IMR-90 (cell line): ENCODE measurements around the gene ZNF208. TPM values are rescaled to one million over a fixed set of nuclear protein-coding genes. Genes with fewer than 3 reads are reported as not detected.

Experiments
- ATAC-seq: fragments of 200-7000 bp; cut with Tn5 transposase; 2 replicates; pipeline ENCODE4 v1.9.1; 2020; ENCODE audit warnings: low read depth, mild to moderate bottlenecking, moderate library complexity
- BruUV-seq: library from RNA; stranded (reverse); fragments of 400-500 nt; replicated peaks from 2 replicates; lab custom pipeline; 2021; lab: Mats Ljungman, UMichigan
- CTCF ChIA-PET: fragments of 300-600 bp; formaldehyde crosslinking; extraction: SDS; loops from one replicate; lab custom pipeline; 2021; ENCODE audit warnings: antibody characterized with exemption; lab: Yijun Ruan, JAX
- POLR2A ChIA-PET: fragments of 300-600 bp; sonication (Branson Sonifier 250); formaldehyde crosslinking; loops from one replicate; lab custom pipeline; 2022; ENCODE audit warnings: antibody characterized with exemption; ENCODE audit not compliant: unreplicated experiment; lab: Charles Lee
- DNase-seq: peaks from one replicate; pipeline ENCODE4 v3.0.0; 2013
- H2AFZ ChIP-seq: replicated peaks from 2 replicates; pipeline ENCODE3; 2013; ENCODE audit warnings: low read length, mild to moderate bottlenecking; ENCODE audit not compliant: poor library complexity
- H2AK5ac ChIP-seq: 2 replicates; pipeline ENCODE4 v1.6.1; 2013; ENCODE audit warnings: low read depth, low read length, inconsistent platforms
- H2AK9ac ChIP-seq: replicated peaks from 2 replicates; pipeline ENCODE3; 2013; ENCODE audit warnings: mild to moderate bottlenecking, low read depth, low read length, moderate library complexity; ENCODE audit not compliant: poor library complexity
- H2BK120ac ChIP-seq: 2 replicates; pipeline ENCODE4 v1.6.1; 2013; ENCODE audit warnings: low read depth, low read length, inconsistent platforms
- H2BK15ac ChIP-seq: 3 replicates; pipeline ENCODE4 v1.6.1; 2013; ENCODE audit warnings: low read depth, low read length, inconsistent platforms
- H2BK20ac ChIP-seq: 2 replicates; pipeline ENCODE4 v1.6.1; 2013; ENCODE audit warnings: low read depth, mild to moderate bottlenecking, inconsistent platforms, low read length, moderate library complexity
- H2BK5ac ChIP-seq: 2 replicates; pipeline ENCODE4 v1.6.1; 2013; ENCODE audit warnings: mild to moderate bottlenecking, low read depth, low read length, inconsistent platforms; ENCODE audit not compliant: poor library complexity, severe bottlenecking
- H3K14ac ChIP-seq: replicated peaks from 2 replicates; pipeline ENCODE4 v1.6.1; 2013; ENCODE audit warnings: low read depth, low read length, inconsistent platforms
- H3K18ac ChIP-seq: 2 replicates; pipeline ENCODE4 v1.6.1; 2013; ENCODE audit warnings: low read depth, low read length, control low read depth
- H3K23ac ChIP-seq: 2 replicates; pipeline ENCODE4 v1.6.1; 2013; ENCODE audit warnings: low read depth, low read length, inconsistent platforms
- H3K27ac ChIP-seq: 2 replicates; pipeline ENCODE4 v1.5.1; 2013; ENCODE audit warnings: mild to moderate bottlenecking, control low read depth, low read length; ENCODE audit not compliant: insufficient read depth
- H3K27me3 ChIP-seq: 2 replicates; pipeline ENCODE4 v1.6.1; 2013; ENCODE audit warnings: low read length; ENCODE audit not compliant: control insufficient read depth, insufficient read depth
- H3K36me3 ChIP-seq: 2 replicates; pipeline ENCODE4 v1.6.1; 2013; ENCODE audit warnings: low read length, mixed read lengths; ENCODE audit not compliant: control insufficient read depth, insufficient read depth
- H3K4ac ChIP-seq: 2 replicates; pipeline ENCODE4 v1.6.1; 2013; ENCODE audit warnings: low read depth, low read length, inconsistent platforms
- H3K4me1 ChIP-seq: 2 replicates; pipeline ENCODE4 v1.6.1; 2013; ENCODE audit warnings: low read length, mixed read lengths; ENCODE audit not compliant: control insufficient read depth, insufficient read depth
- H3K4me2 ChIP-seq: 2 replicates; pipeline ENCODE4 v1.6.1; 2013; ENCODE audit warnings: low read depth, mild to moderate bottlenecking, control low read depth, low read length, moderate library complexity
- H3K4me3 ChIP-seq: 2 replicates; pipeline ENCODE4 v1.5.1; 2013; ENCODE audit warnings: low read depth, mild to moderate bottlenecking, control low read depth, low read length, moderate library complexity; ENCODE audit not compliant: insufficient read depth
- H3K56ac ChIP-seq: 2 replicates; pipeline ENCODE4 v1.6.1; 2013; ENCODE audit warnings: low read length, inconsistent platforms; ENCODE audit not compliant: insufficient read depth; ENCODE audit errors: extremely low read depth
- H3K79me1 ChIP-seq, 2 experiments: 2 replicates each; pipeline ENCODE4 v1.6.1; 2013; ENCODE audit warnings: low read length in 2 of 2, inconsistent platforms in 1 of 2, low read depth in 1 of 2
- H3K9ac ChIP-seq: 2 replicates; pipeline ENCODE4 v1.6.1; 2013; ENCODE audit warnings: low read depth, low read length, control low read depth
- H3K9me1 ChIP-seq: 2 replicates; pipeline ENCODE4 v1.6.1; 2013; ENCODE audit warnings: low read length, inconsistent platforms; ENCODE audit not compliant: insufficient read depth
- H3K9me3 ChIP-seq: 2 replicates; pipeline ENCODE4 v1.6.1; 2013; ENCODE audit warnings: low read length; ENCODE audit not compliant: control insufficient read depth, insufficient read depth
- H4K20me1 ChIP-seq: 2 replicates; pipeline ENCODE4 v1.6.1; 2013; ENCODE audit warnings: low read length, inconsistent platforms; ENCODE audit not compliant: insufficient read depth
- H4K5ac ChIP-seq: 2 replicates; pipeline ENCODE4 v1.6.1; 2013; ENCODE audit warnings: mild to moderate bottlenecking, low read depth, low read length, control low read depth
- H4K8ac ChIP-seq, 2 experiments: 2 replicates each; pipeline ENCODE4 v1.6.1; 2013; ENCODE audit warnings: low read depth in 2 of 2, low read length in 2 of 2, control low read depth in 1 of 2, inconsistent platforms in 1 of 2
- H4K91ac ChIP-seq: 2 replicates; pipeline ENCODE4 v1.6.1; 2013; ENCODE audit warnings: low read depth, low read length, inconsistent platforms; ENCODE audit not compliant: insufficient read depth
- BHLHE40 ChIP-seq: fragments of 150-350 bp; IDR thresholded peaks from 2 replicates; pipeline ENCODE4 v1.6.1; 2016; ENCODE audit warnings: mild to moderate bottlenecking, low read depth, low read length
- FOS ChIP-seq: fragments of 150-350 bp; IDR thresholded peaks from 2 replicates; pipeline ENCODE4 v1.6.1; 2016; ENCODE audit warnings: low read depth, low read length
- MAFK ChIP-seq: IDR thresholded peaks from 2 replicates; pipeline ENCODE4 v1.6.1; 2012; ENCODE audit warnings: low read depth, low read length, improper control_type of control experiment
- MAZ ChIP-seq: IDR thresholded peaks from 2 replicates; pipeline ENCODE4 v1.6.1; 2012; ENCODE audit warnings: low read depth, mild to moderate bottlenecking, low read length, improper control_type of control experiment, moderate library complexity, borderline replicate concordance
- NFE2L2 ChIP-seq: fragments of 150-350 bp; IDR thresholded peaks from 2 replicates; pipeline ENCODE4 v1.6.1; 2016; ENCODE audit warnings: low read depth, mild to moderate bottlenecking, low read length
- POLR2A ChIP-seq: IDR thresholded peaks from 2 replicates; pipeline ENCODE4 v1.6.1; 2012; ENCODE audit warnings: mild to moderate bottlenecking, low read depth, low read length
- RAD21 ChIP-seq: IDR thresholded peaks from 2 replicates; pipeline ENCODE4 v1.6.1; 2012; ENCODE audit warnings: low read length, improper control_type of control experiment
- RCOR1 ChIP-seq: IDR thresholded peaks from 2 replicates; pipeline ENCODE4 v1.6.1; 2012; ENCODE audit warnings: mild to moderate bottlenecking, low read length, improper control_type of control experiment; ENCODE audit not compliant: insufficient replicate concordance
- RFX5 ChIP-seq: IDR thresholded peaks from 2 replicates; pipeline ENCODE4 v1.8.0; 2012; ENCODE audit warnings: low read depth, mild to moderate bottlenecking, low read length, moderate library complexity
- SMC3 ChIP-seq: fragments of 150-350 bp; IDR thresholded peaks from 2 replicates; pipeline ENCODE4 v1.6.1; 2016; ENCODE audit warnings: low read depth, mild to moderate bottlenecking, antibody characterized with exemption, low read length, moderate library complexity
- WGBS, 2 experiments: methylation state at CpG; one replicate each; pipeline versions ENCODE4 v1.1.5 to v1.1.7; 2013; ENCODE audit warnings: missing lambda C conversion rate in 2 of 2; ENCODE audit not compliant: insufficient read length in 1 of 2; ENCODE audit errors: extremely low coverage in 2 of 2; 5-methylcytosine and 5-hydroxymethylcytosine counted together
- dilution Hi-C: fragments of 300-500 bp; cut with HindIII; formaldehyde crosslinking; loops from one replicate; pipeline ENCODE4 v1.14.3; 2018; ENCODE audit warnings: low sequenced_read_pairs; ENCODE audit not compliant: unreplicated experiment
- in situ Hi-C: fragments of 300-500 bp; cut with MboI; formaldehyde crosslinking; loops from 3 replicates; pipeline ENCODE4 v1.14.3; 2019; ENCODE audit warnings: low sequenced_read_pairs, inconsistent platforms, mixed read lengths
- intact Hi-C: fragments of 100-400 bp; cut with micrococcal nuclease; formaldehyde crosslinking; loops from 2 replicates; pipeline ENCODE4 v1.10.0; 2022
- polyA plus RNA-seq, 3 experiments: library from polyadenylated mRNA; depleted of rRNA; stranded (reverse); fragments of >200 nt; gene quantifications; 2 replicates each; pipeline ENCODE4 v1.2.3, GENCODE V29; 2012; ENCODE audit warnings: low replicate concordance in 1 of 3
- total RNA-seq: library from RNA; depleted of rRNA; stranded (reverse); fragments of >200 nt; gene quantifications from 2 replicates; pipeline ENCODE4 v1.2.3, GENCODE V29; 2012
- TF ChIP-seq, protein P1 (sequence below): conservative IDR thresholded peaks from 2 replicates; pipeline ENCODE4 v1.5.1; 2012; ENCODE audit warnings: mild to moderate bottlenecking, low read depth, low read length, improper control_type of control experiment
- TF ChIP-seq, protein P2 (sequence below): fragments of 150-350 bp; IDR thresholded peaks from 2 replicates; pipeline ENCODE4 v1.6.1; 2017; ENCODE audit warnings: mild to moderate bottlenecking, antibody characterized with exemption, low read length, low read depth
- TF ChIP-seq, protein P3 (sequence below): fragments of 150-350 bp; IDR thresholded peaks from 2 replicates; pipeline ENCODE4 v1.6.1; 2016; ENCODE audit warnings: low read depth, mild to moderate bottlenecking, low read length, moderate library complexity, borderline replicate concordance

The ZNF208 gene
- total and polyA plus RNA-seq, 2 of the 4 experiments (the other 2 are of a cell fraction), result not detected

DNA sequence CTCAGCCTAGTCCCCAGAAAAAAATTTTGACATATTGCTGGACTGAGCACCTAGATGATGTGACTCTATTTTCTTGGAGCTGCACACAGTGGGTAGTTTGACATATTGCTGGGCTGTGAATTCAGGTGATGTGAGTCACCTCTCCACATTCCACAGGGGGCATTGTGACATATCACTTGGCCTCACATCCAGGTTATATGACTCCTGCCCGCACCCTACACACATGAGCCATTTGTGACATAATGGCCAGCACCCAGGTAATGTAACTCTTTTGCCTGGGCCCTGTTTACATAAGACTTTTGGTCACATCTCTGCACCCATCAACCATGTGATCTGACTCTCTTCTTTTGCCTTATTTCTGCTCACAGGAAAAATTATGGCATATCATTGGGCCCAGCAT lies 119.7 kb downstream of the ZNF208 start:
- dilution Hi-C loops (no loop called here), in situ Hi-C loops (no loop called here), intact Hi-C loops (loop anchor here (2.0 kb wide), 1 partner anchor 688 kb away; no protein-coding TSS in a partner anchor)
- ATAC-seq (no peak), DNase-seq (no peak)
- Histone ChIP-seq H3K27me3 (no peaks in the 10 kb centered on the region), H2BK20ac (no peak overlapping the region), H3K9me3 (peaks cover 3% of the 10 kb centered on the region; the same call in 1 of the 2 replicates), H3K56ac (no peak overlapping the region), H2BK15ac (no peak overlapping the region), H3K9me1 (no peaks in the 10 kb centered on the region), H4K91ac (no peak overlapping the region), H2BK5ac (no peak overlapping the region), H3K27ac (no peak overlapping the region), H3K79me1 (no peaks in the 10 kb centered on the region), H3K9ac (no peak overlapping the region), H3K36me3 (no peaks in the 10 kb centered on the region), H3K18ac (no peak overlapping the region), H4K20me1 (no peaks in the 10 kb centered on the region), H3K4me1 (no peaks in the 10 kb centered on the region), H3K4me2 (no peak overlapping the region), H2AFZ (no peak overlapping the region), H3K14ac (no peak overlapping the region), H3K4ac (no peak overlapping the region), H2AK5ac (no peak overlapping the region), H3K23ac (no peak overlapping the region), H4K5ac (no peak overlapping the region), H2BK120ac (no peak overlapping the region), H2AK9ac (no peak overlapping the region), H4K8ac (no peak overlapping the region), H3K4me3 (no peak overlapping the region)
- TF ChIP-seq, protein P1, sequence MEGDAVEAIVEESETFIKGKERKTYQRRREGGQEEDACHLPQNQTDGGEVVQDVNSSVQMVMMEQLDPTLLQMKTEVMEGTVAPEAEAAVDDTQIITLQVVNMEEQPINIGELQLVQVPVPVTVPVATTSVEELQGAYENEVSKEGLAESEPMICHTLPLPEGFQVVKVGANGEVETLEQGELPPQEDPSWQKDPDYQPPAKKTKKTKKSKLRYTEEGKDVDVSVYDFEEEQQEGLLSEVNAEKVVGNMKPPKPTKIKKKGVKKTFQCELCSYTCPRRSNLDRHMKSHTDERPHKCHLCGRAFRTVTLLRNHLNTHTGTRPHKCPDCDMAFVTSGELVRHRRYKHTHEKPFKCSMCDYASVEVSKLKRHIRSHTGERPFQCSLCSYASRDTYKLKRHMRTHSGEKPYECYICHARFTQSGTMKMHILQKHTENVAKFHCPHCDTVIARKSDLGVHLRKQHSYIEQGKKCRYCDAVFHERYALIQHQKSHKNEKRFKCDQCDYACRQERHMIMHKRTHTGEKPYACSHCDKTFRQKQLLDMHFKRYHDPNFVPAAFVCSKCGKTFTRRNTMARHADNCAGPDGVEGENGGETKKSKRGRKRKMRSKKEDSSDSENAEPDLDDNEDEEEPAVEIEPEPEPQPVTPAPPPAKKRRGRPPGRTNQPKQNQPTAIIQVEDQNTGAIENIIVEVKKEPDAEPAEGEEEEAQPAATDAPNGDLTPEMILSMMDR, result no peak
- TF ChIP-seq BHLHE40 (no peak), NFE2L2 (no peak), RAD21 (no peak), FOS (no peak), RCOR1 (no peak), MAZ (no peak), MAFK (no peak), POLR2A (no peak), SMC3 (no peak), RFX5 (no peak)
- TF ChIP-seq, protein P2, sequence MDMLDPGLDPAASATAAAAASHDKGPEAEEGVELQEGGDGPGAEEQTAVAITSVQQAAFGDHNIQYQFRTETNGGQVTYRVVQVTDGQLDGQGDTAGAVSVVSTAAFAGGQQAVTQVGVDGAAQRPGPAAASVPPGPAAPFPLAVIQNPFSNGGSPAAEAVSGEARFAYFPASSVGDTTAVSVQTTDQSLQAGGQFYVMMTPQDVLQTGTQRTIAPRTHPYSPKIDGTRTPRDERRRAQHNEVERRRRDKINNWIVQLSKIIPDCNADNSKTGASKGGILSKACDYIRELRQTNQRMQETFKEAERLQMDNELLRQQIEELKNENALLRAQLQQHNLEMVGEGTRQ, result no peak
- TF ChIP-seq, protein P3, sequence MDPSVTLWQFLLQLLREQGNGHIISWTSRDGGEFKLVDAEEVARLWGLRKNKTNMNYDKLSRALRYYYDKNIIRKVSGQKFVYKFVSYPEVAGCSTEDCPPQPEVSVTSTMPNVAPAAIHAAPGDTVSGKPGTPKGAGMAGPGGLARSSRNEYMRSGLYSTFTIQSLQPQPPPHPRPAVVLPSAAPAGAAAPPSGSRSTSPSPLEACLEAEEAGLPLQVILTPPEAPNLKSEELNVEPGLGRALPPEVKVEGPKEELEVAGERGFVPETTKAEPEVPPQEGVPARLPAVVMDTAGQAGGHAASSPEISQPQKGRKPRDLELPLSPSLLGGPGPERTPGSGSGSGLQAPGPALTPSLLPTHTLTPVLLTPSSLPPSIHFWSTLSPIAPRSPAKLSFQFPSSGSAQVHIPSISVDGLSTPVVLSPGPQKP, result no peak
- no TSS peak for BruUV-seq
- ChIA-PET POLR2A (no interaction called here), CTCF (no interaction called here)
- WGBS, 2 experiments, result no CpG with 5 or more reads among the region's 1 CpG
